ENCODE data around the gene SEMA3D.

Gene SEMA3D

GRCh38 chr7:85186521-85187241 is at the start of gene SEMA3D:
Gene SEMA3D (minus strand): TSS chr7:85187056. CDS start chr7:85121891, 65,165 bp downstream.
- DNase-seq (ENCODE audit: low spot score): peak; percentile 31

DNA sequence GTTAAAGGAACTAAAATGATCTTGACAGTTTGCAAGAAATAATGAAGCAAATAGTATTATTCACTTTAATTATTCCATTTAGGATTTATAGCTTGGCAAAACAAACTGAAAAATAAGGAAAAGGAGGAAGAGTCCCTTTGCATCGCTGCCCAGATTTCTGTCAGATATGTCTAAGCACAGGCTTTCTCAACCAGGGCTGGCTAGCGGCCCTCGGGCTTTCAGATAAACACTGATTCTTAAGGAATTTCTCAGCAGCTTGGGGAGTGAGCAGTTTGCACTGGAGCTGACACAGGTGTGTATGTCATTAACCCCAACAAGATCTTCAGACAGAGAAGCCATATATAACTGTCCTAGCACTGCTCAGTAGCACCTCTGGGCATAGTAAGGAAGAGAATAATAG is 47.9 kb upstream of the SEMA3D start:
- no peak for DNase-seq (ENCODE audit: low spot score)

GRCh38 chr7:85232068-85232467 is 45.2 kb upstream of the SEMA3D start:
- DNase-seq (ENCODE audit: low spot score): no peak

DNA sequence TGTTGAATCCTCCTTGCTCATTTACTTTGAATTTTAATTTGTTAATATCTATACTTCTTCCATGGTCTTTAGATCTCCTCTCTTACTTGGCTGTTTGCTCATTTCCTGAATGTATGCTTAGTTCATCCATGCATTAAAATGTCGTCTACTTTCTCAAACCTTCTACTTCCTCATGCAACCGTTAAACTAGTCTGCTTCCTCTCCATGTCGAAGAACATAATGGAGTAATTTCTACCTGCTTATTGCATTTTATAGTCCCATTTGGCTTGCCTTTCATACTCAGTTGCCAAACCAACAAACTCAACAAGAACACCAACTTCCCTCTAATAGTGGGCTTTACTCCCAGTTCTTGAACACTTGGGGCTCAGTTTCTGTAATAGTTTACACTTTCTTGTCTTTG is 43.8 kb upstream of the SEMA3D start:
- peak; percentile 33 for DNase-seq (ENCODE audit: low spot score)

DNA sequence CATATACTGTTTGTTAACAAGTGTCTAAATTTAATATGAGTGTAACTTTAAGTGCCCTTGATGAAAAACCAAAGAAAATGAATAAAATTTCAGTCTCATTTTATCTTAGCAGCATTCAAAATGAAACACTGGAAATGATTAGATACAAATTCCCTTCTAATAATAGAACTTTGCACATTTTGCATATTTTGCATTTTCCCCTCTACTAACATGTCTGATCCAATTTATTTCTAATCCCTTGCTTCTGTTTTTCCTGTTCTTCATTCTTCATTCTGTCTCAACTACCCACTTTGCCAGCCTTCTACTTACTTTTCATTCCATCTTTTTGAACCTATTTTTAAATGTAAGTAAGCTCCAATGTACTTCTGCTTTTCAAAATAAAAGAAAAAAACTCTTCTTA is 42.7 kb upstream of the SEMA3D start:
- no peak for DNase-seq (ENCODE audit: low spot score)

DNA sequence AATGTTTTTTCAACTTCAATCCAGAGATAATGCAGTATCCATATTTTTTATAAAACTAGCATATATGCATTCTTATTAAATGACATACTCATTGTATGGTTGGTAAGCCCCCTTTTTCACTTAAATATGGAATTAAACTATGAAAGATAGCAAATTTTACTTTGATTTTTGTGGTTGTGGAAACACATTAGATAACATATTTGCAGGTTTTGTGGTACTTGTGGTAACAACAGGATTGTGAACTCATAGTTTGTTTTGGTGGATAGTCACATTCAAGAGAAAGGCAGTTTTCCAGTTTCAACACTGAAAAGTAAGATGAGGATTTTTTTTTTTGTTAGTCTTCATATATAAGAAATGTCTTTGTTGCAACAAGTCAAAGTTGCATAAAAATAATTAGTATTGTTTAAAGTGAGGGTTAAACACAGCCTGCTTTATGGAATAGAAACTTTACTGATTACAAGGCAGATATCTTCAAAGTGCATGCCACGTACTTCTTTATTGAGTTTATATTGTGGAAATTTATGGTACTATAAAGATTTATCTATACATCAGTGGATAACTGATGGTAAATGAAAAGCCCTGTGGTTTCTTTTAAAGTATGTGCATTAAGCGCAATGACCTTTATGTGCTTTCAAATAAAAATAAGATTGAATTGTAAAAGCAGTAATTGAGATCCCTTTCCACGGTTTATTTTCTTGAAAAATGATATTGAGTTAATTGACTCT is 39.7 kb upstream of the SEMA3D start:
- no peak for DNase-seq (ENCODE audit: low spot score)

GRCh38 chr7:85224171-85224570 is 37.3 kb upstream of the SEMA3D start:
- DNase-seq (ENCODE audit: low spot score): no peak

- DNase-seq (ENCODE audit: low spot score): no peak
These were observed 35.7 kb upstream of the SEMA3D start for GRCh38 chr7:85222522-85222921.

DNA sequence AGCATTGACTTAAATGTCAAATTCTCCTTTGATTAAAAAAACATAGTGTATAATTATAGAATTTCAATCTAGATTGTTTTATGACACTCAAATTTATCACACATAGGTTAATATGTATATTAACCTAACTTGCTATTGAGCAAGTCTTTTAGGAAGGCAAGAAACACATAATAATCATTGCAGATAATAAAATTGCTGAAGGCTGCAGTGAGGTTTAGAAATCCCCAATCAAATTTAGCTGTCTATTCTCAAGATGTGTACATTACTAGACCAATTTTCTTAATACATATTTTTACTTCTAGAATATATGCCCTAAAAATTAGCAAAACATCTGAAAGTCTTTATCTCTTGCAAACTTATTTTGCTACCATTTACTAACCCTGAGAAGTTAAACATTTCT is 34.9 kb upstream of the SEMA3D start:
- DNase-seq (ENCODE audit: low spot score): no peak

- no peak for DNase-seq (ENCODE audit: low spot score)
These were observed 33.8 kb upstream of the SEMA3D start for GRCh38 chr7:85220651-85221050.

GRCh38 chr7:85220023-85220422 is 33.2 kb upstream of the SEMA3D start:
- no peak for DNase-seq (ENCODE audit: low spot score)

DNA sequence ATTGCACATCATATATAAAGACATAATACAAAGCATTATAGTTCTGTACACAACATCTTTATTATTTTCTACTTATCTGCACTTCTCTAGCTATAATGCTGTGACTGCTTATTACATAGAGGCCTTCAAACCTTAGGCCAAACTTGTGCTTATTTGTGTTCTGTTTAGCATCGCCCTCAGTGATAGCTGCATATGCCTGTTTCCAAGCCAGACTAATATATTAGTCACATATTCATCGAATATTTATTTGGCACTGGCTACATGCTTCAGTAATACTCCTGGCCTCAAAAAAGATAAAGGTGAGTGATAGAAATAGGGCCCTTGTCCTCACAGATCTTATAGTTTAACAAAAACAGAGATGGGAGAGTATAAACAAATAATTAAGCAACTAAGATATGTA is 30.2 kb upstream of the SEMA3D start:
- DNase-seq (ENCODE audit: low spot score): no peak

GRCh38 chr7:85215098-85215497 is 28.2 kb upstream of the SEMA3D start:
- no peak for DNase-seq (ENCODE audit: low spot score)

- DNase-seq (ENCODE audit: low spot score): no peak
These were observed 26.6 kb upstream of the SEMA3D start for GRCh38 chr7:85213500-85213899.

DNA sequence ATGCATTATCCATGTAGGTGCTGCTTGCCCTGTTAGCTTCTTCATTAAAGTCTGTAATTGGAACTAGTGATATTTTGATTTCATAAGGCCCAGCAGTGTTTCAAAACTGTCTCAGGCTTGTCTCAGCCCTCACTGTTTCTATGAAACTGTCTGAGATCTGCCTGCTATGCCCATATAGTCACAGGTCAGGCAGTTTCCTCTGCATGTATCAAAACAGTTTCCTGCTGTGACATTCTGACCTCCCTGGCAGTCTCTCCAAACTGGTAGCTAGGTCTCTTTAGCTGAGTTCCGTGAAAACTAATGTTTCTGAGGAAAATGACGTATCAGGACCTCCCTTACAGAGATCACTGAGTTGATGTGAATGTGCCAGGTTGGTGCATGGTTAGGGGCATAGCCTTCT is 18.9 kb upstream of the SEMA3D start:
- no peak for DNase-seq (ENCODE audit: low spot score)

DNA sequence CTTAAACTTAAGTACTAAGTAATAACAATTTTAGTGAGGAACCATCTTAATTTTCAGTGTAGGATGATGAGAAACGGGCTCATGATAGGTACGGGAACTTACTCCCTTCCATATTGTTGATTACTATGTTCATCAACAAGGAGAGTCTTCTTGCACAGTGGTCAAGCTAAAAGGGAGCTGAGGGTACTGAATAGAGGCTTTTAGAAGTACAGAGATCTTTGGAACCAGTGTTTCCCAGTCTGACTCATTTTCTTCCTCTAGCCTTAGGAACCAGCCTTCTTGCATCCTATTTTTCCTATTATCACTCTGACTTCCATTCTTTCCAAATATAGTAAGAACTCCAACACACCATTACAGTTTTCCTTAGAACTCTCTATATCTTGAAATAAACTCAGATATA is 17.6 kb upstream of the SEMA3D start:
- DNase-seq (ENCODE audit: low spot score): no peak

DNA sequence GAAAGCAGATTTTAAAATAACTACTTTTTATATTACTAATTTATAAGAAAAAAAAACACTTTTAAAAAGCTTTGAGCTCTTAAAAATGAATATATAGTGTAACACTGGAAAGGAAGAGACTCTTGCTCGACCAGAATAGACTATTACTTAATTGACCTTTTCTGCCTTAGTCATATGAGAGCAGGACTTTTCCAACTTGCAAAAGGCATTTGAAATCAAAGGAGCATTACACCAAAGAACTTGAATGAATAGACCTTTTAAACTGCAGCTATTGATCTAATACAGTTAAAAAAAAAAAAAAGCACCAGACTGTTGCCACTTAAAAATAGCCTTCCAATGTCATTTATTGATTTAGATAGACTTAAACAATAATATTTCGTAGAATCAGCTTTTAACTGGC is 17.2 kb upstream of the SEMA3D start:
- DNase-seq (ENCODE audit: low spot score): no peak

DNA sequence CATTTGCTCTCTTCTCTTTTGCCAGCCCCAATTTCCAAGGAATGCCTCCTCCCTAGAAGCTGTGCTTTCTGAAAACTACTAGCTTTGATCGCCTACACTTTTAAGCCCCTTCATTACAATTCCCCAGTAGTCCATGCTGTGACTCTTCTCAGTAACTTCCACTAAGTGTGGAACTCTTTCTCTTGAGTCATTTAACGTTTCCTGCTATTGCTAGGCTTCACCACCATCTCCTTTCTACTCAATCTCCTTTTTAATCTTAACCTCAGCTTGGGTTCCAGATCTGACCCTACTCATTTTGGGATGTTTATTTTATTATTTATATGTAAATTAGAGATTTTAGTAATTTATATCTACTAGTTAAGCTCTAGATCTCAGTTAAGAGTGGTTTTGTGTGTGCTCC is 14.4 kb upstream of the SEMA3D start:
- no peak for DNase-seq (ENCODE audit: low spot score)

- DNase-seq (ENCODE audit: low spot score): no peak
These were observed 9.8 kb upstream of the SEMA3D start for GRCh38 chr7:85196696-85197095.

GRCh38 chr7:85191383-85191782 is 4.5 kb upstream of the SEMA3D start:
- peak; percentile 44 for DNase-seq (ENCODE audit: low spot score)

GRCh38 chr7:85186083-85186520 is 754 bp downstream of the SEMA3D start:
- DNase-seq (ENCODE audit: low spot score): no peak

DNA sequence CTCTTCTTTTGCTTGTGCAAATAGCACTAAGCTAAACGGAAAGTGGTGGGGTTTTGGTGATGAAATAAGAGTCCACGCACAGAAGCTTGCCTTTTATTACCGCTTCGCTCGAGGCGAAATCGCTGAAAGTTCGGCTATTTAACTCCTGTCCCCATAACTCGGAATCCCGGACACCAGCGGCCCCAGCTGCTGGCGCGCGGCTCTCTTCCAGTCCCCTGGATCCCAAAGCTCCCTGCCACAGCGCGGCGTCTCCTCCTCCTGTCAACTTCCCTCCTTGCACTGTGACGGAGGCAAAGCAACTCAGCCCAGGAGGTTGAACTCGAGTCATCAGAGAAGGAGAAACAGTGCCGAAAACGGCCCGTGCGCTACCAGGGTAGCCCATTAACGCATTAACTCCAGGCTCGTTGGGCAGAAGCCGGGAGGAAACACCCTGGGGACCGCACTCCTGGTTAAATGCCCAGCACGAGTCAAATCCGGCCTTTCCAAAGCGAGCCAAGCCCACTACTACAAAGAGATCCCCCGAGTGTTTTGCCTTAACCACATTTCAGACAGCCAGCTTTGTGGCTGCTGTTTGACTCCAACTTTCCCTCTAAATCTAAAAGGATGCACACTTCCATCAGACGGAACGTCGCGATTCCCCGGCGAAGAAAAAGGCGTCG is 1.3 kb downstream of the SEMA3D start:
- no peak for DNase-seq (ENCODE audit: low spot score)

Measured in NAMALWA (cell line).